Neutrophil (primary cell): ENCODE data around the gene HERC3.

Experiments
- H3K27ac ChIP-seq: fragments of 200-600 bp; sonication (generic); 2 replicates; pipeline ENCODE4 v1.5.1; 2016; ENCODE audit warnings: mild to moderate bottlenecking, moderate library complexity
- H3K27me3 ChIP-seq: fragments of 200-600 bp; sonication (generic); 2 replicates; pipeline ENCODE4 v1.6.0; 2016; ENCODE audit warnings: mild to moderate bottlenecking
- H3K36me3 ChIP-seq: fragments of 200-600 bp; sonication (generic); 2 replicates; pipeline ENCODE4 v1.5.1; 2017
- H3K4me1 ChIP-seq, 2 experiments: fragments of 200-600 bp in 1 of 2; sonication (generic) in 1 of 2; 1 replicate in 1 of 2; 2 replicates in 1 of 2; pipeline versions ENCODE4 v1.5.1 to v1.6.1; 2013 to 2016; ENCODE audit warnings: low read depth in 1 of 2, low read length in 1 of 2, mild to moderate bottlenecking in 1 of 2, moderate library complexity in 1 of 2; ENCODE audit not compliant: control insufficient read depth in 1 of 2, insufficient read depth in 1 of 2
- H3K4me3 ChIP-seq, 2 experiments: fragments of 200-600 bp in 1 of 2; sonication (generic) in 1 of 2; 1 replicate in 1 of 2; 2 replicates in 1 of 2; pipeline ENCODE4 v1.5.1; 2013 to 2016; ENCODE audit warnings: low read depth in 1 of 2, low read length in 1 of 2, mild to moderate bottlenecking in 1 of 2, moderate library complexity in 1 of 2
- H3K9me3 ChIP-seq: fragments of 200-600 bp; sonication (generic); 2 replicates; pipeline ENCODE4 v1.5.1; 2016
- TF ChIP-seq, protein P1 (sequence below): fragments of 200-600 bp; sonication (generic); IDR thresholded peaks from 2 replicates; pipeline ENCODE4 v1.5.1; 2016; ENCODE audit warnings: antibody characterized with exemption

HERC3 gene

GRCh38 chr4:88755454-88755853, 163.2 kb downstream of the HERC3 start:
- Histone ChIP-seq H3K4me1 (no peaks in the 10 kb centered on the region), H3K36me3 (no peaks in the 10 kb centered on the region), H3K4me3 (no peak overlapping the region), H3K27ac (no peak overlapping the region), H3K27me3 (no peaks in the 10 kb centered on the region), H3K9me3 (no peaks in the 10 kb centered on the region)
- TF ChIP-seq, protein P1, sequence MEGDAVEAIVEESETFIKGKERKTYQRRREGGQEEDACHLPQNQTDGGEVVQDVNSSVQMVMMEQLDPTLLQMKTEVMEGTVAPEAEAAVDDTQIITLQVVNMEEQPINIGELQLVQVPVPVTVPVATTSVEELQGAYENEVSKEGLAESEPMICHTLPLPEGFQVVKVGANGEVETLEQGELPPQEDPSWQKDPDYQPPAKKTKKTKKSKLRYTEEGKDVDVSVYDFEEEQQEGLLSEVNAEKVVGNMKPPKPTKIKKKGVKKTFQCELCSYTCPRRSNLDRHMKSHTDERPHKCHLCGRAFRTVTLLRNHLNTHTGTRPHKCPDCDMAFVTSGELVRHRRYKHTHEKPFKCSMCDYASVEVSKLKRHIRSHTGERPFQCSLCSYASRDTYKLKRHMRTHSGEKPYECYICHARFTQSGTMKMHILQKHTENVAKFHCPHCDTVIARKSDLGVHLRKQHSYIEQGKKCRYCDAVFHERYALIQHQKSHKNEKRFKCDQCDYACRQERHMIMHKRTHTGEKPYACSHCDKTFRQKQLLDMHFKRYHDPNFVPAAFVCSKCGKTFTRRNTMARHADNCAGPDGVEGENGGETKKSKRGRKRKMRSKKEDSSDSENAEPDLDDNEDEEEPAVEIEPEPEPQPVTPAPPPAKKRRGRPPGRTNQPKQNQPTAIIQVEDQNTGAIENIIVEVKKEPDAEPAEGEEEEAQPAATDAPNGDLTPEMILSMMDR: no peak

DNA sequence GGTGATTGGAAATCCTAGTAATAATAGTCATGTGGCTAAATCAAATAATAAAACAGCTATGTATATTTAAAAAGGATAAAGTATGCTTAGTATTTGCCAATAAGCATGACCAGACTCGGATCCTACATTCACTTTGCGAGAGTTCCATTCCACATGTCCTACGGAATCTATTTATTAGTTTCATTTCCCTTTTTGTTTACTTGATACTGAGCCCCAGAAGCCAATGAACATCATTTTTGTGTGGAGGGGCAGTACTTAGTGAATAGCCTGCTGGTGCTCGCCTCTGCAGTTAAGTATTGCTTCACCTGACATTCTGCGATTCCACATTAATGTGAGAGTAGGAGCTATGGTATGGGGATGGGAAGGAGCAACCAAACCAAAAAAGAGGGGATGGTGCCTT, 163.9 kb downstream of the HERC3 start:
- Histone ChIP-seq H3K4me3 (no peak overlapping the region), H3K4me1 (no peaks in the 10 kb centered on the region), H3K27ac (no peak overlapping the region), H3K9me3 (no peaks in the 10 kb centered on the region), H3K27me3 (no peaks in the 10 kb centered on the region), H3K36me3 (no peaks in the 10 kb centered on the region)
- TF ChIP-seq, protein P1: no peak

DNA sequence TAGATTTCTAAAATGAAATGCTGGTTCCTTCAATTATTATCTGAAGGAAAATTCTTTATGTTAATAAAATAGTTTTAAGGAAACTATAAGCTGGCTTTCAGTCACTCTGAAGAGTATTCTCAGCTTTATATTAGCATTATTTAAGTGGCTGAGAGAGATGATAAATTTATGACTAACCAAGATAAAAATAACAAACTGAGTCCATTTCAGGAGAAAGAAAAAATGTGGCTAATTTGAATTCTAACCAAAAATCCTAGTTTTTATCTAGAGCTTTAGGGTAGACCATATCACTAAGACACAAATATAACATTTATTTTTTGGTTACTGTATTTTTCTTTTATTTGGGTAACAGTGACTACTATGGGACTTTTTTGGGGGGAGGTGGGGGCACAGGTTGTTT, 164.8 kb downstream of the HERC3 start:
- no peaks in the 10 kb centered on the region for H3K36me3 ChIP-seq
- H3K9me3 ChIP-seq: no peaks in the 10 kb centered on the region
- no peaks in the 10 kb centered on the region for H3K4me1 ChIP-seq
- no peaks in the 10 kb centered on the region for H3K27me3 ChIP-seq
- H3K27ac ChIP-seq: no peak overlapping the region
- H3K4me3 ChIP-seq: no peak overlapping the region
- TF ChIP-seq, protein P1: no peak

DNA sequence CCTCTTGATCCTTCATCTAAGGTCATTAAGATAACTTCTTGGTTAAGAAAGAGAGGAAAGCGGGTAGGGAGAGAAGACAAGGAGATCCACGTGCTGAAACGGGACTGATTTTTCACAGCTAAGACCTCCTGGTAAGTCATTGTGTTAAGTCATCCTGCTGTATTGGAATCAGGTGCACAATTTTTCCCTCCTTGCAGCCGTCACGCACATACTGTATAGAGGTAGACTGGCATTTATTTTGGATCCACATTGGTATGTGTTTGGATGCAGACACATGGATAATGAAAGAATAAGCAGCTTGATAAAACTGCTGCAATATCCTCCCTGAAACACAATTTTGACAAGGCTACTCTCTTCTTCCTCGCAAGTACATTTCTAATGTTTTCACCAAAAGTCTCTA, 165.5 kb downstream of the HERC3 start:
- no peak overlapping the region for H3K27ac ChIP-seq
- TF ChIP-seq, protein P1: no peak
- H3K36me3 ChIP-seq: no peaks in the 10 kb centered on the region
- no peak overlapping the region for H3K4me3 ChIP-seq
- no peaks in the 10 kb centered on the region for H3K4me1 ChIP-seq
- no peaks in the 10 kb centered on the region for H3K9me3 ChIP-seq
- no peaks in the 10 kb centered on the region for H3K27me3 ChIP-seq
